Activated CD8-positive, alpha-beta memory T cell treated with anti-CD3 and anti-CD28 coated beads for 36 hours (primary cell): Measurements from ENCODE around the gene DDIAS. TPM values are rescaled to one million over a fixed set of nuclear protein-coding genes. Genes with fewer than 3 reads are reported as not detected.

Experiments
- CTCF ChIA-PET: fragments of 350-600 bp; sonication (Branson Sonifier 250); formaldehyde crosslinking; loops from one replicate; lab custom pipeline; 2021; ENCODE audit warnings: antibody characterized with exemption; lab: Charles Lee
- POLR2A ChIA-PET: fragments of 350-600 bp; sonication (Branson Sonifier 250); formaldehyde crosslinking; loops from one replicate; lab custom pipeline; 2021; ENCODE audit warnings: antibody characterized with exemption; lab: Charles Lee
- total RNA-seq, 2 experiments: library from RNA; stranded (reverse); gene quantifications; one replicate each; pipeline ENCODE4 v1.2.3, GENCODE V29; 2021

Gene DDIAS
- total RNA-seq, 2 experiments from 2014 or later: 28.5 to 30.0 TPM

- ChIA-PET CTCF (no interaction called here), POLR2A (no interaction called here)
Observed at GRCh38 chr11:82883853-82884252, 17.7 kb upstream of the DDIAS start.

- ChIA-PET CTCF (no interaction called here), POLR2A (no interaction called here)
Observed at GRCh38 chr11:82889133-82890001, 12.2 kb upstream of the DDIAS start.

- ChIA-PET POLR2A (no interaction called here), CTCF (no interaction called here)
Observed at GRCh38 chr11:82890002-82890341, 11.6 kb upstream of the DDIAS start.

GRCh38 chr11:82890936-82891335, 10.6 kb upstream of the DDIAS start:
- CTCF ChIA-PET: no interaction called here
- POLR2A ChIA-PET: no interaction called here

GRCh38 chr11:82892611-82893169, 8.8 kb upstream of the DDIAS start:
- ChIA-PET CTCF (interaction anchor here (2.0 kb wide), 1 partner anchor 25 kb away, joined by 6 read pairs; no protein-coding TSS in a partner anchor), POLR2A (no interaction called here)

GRCh38 chr11:82895437-82896091, 6.0 kb upstream of the DDIAS start:
- CTCF ChIA-PET: interaction anchor here (1.4 kb wide), 1 partner anchor 304 kb away, joined by 3 read pairs; no protein-coding TSS in a partner anchor
- POLR2A ChIA-PET: no interaction called here

- POLR2A ChIA-PET: no interaction called here
Observed at GRCh38 chr11:82896183-82896582, 5.4 kb upstream of the DDIAS start.

GRCh38 chr11:82898241-82898640, 3.3 kb upstream of the DDIAS start:
- CTCF ChIA-PET: no interaction called here
- POLR2A ChIA-PET: no interaction called here

More at GRCh38 chr11:82896183-82896582, 5.4 kb upstream of the DDIAS start:
- CTCF ChIA-PET: interaction anchor here (0.7 to 1.4 kb wide), 3 partner anchors 23 to 304 kb away, joined by 3 to 7 read pairs (median 4); no protein-coding TSS in a partner anchor

GRCh38 chr11:82899186-82899820, 2.2 kb upstream of the DDIAS start:
- POLR2A ChIA-PET: interaction anchor here (3.1 kb wide), 1 partner anchor 257 kb away, joined by 23 read pairs; the partner anchor contains the start of gene PCF11
- CTCF ChIA-PET: no interaction called here

- POLR2A ChIA-PET: interaction anchor here (0.6 to 3.1 kb wide), 5 partner anchors 32 to 386 kb away, joined by 3 to 23 read pairs (median 5); partner anchors contain the start of genes CCDC90B and PCF11
- CTCF ChIA-PET: interaction anchor here (0.7 to 2.6 kb wide), 4 partner anchors 27 to 259 kb away, joined by 3 to 8 read pairs (median 4); partner anchors contain the start of gene PCF11
Observed at GRCh38 chr11:82899957-82900276, 1.6 kb upstream of the DDIAS start.

- ChIA-PET POLR2A (interaction anchor here (0.5 to 3.1 kb wide), 12 partner anchors 25 to 385 kb away, joined by 3 to 23 read pairs (median 4); partner anchors contain the start of genes CCDC90B, PCF11 and RAB30), CTCF (interaction anchor here (0.7 to 2.6 kb wide), 5 partner anchors 27 to 259 kb away, joined by 3 to 8 read pairs (median 4); partner anchors contain the start of gene PCF11)
Observed at GRCh38 chr11:82900277-82901164, 1.0 kb upstream of the DDIAS start, which contains the start of gene PRCP. TSS of gene PRCP (minus strand) at chr11:82900430. CDS start at chr11:82900402, 28 bp downstream.

- ChIA-PET CTCF (interaction anchor here (1.0 to 2.6 kb wide), 3 partner anchors 25 to 255 kb away, joined by 3 to 8 read pairs (median 4); partner anchors contain the start of gene PCF11), POLR2A (interaction anchor here (0.6 to 3.1 kb wide), 9 partner anchors 105 to 383 kb away, joined by 3 to 23 read pairs (median 4); partner anchors contain the start of genes ANKRD42, CCDC90B, PCF11 and RAB30)
Observed at GRCh38 chr11:82901922-82902485, 468 bp downstream of the DDIAS start.

- POLR2A ChIA-PET: no interaction called here
- CTCF ChIA-PET: no interaction called here
Observed at GRCh38 chr11:82902880-82903279, 1.3 kb downstream of the DDIAS start.

- ChIA-PET CTCF (no interaction called here), POLR2A (interaction anchor here (0.6 kb wide), 1 partner anchor 36 kb away, joined by 3 read pairs; no protein-coding TSS in a partner anchor)
Observed at GRCh38 chr11:82903843-82904586, 2.5 kb downstream of the DDIAS start.

- CTCF ChIA-PET: no interaction called here
Observed at GRCh38 chr11:82906236-82906635, 4.7 kb downstream of the DDIAS start.

GRCh38 chr11:82906931-82907330, 5.4 kb downstream of the DDIAS start:
- POLR2A ChIA-PET: no interaction called here
- CTCF ChIA-PET: no interaction called here

More at GRCh38 chr11:82906236-82906635, 4.7 kb downstream of the DDIAS start:
- POLR2A ChIA-PET: no interaction called here

GRCh38 chr11:82907371-82907770, 5.8 kb downstream of the DDIAS start:
- ChIA-PET CTCF (no interaction called here), POLR2A (no interaction called here)
